ENCODE measurements around the gene NUAK2. TPM values are rescaled to one million over a fixed set of nuclear protein-coding genes. Genes with fewer than 3 reads are reported as not detected.

The NUAK2 gene
- total RNA-seq, 1 donor from 2014 or later: 0.74 TPM

- no peaks in the 10 kb centered on the region for H3K36me3 ChIP-seq
- no peaks in the 10 kb centered on the region for H3K9me3 ChIP-seq (replicated peaks)
- no peak for TF ChIP-seq CTCF (IDR thresholded peaks at IDR 0.05; ENCODE audit: borderline replicate concordance)
- no peak overlapping the region for H3K27ac ChIP-seq (replicated peaks)
- peaks cover 73% of the 10 kb centered on the region for H3K4me1 ChIP-seq
- H3K27me3 ChIP-seq (ENCODE audit: low read depth): peaks cover 2% of the 10 kb centered on the region
- no peak for DNase-seq
- H3K4me3 ChIP-seq: no peak overlapping the region
- intact Hi-C loops (cut with micrococcal nuclease): loop anchor here (10.0 kb wide), 1 partner anchor 113 kb away; no protein-coding TSS in a partner anchor
Measured at GRCh38 chr1:205258261-205258691, 63.3 kb downstream of the NUAK2 start.

- TF ChIP-seq CTCF (IDR thresholded peaks at IDR 0.05; ENCODE audit: borderline replicate concordance): no peak
- intact Hi-C loops (cut with micrococcal nuclease): loop anchor here (10.0 kb wide), 1 partner anchor 113 kb away; no protein-coding TSS in a partner anchor
- Histone ChIP-seq H3K36me3 (no peaks in the 10 kb centered on the region), H3K4me3 (no peak overlapping the region), H3K4me1 (peaks cover 70% of the 10 kb centered on the region), H3K27ac (replicated peaks) (no peak overlapping the region), H3K9me3 (replicated peaks) (no peaks in the 10 kb centered on the region), H3K27me3 (ENCODE audit: low read depth) (no peaks in the 10 kb centered on the region)
- no peak for DNase-seq
Measured at GRCh38 chr1:205257735-205258134, 63.8 kb downstream of the NUAK2 start.

- intact Hi-C loops (cut with micrococcal nuclease): loop anchor here (10.0 kb wide), 1 partner anchor 112 kb away; no protein-coding TSS in a partner anchor
- Histone ChIP-seq H3K36me3 (no peaks in the 10 kb centered on the region), H3K27ac (replicated peaks) (no peak overlapping the region), H3K4me1 (peaks cover 64% of the 10 kb centered on the region), H3K9me3 (replicated peaks) (no peaks in the 10 kb centered on the region), H3K27me3 (ENCODE audit: low read depth) (no peaks in the 10 kb centered on the region), H3K4me3 (no peak overlapping the region)
- no peak for DNase-seq
- no peak for TF ChIP-seq CTCF (IDR thresholded peaks at IDR 0.05; ENCODE audit: borderline replicate concordance)
Measured at GRCh38 chr1:205256951-205257625, 64.5 kb downstream of the NUAK2 start.

- H3K36me3 ChIP-seq: no peaks in the 10 kb centered on the region
- H3K9me3 ChIP-seq (replicated peaks): no peaks in the 10 kb centered on the region
- peak; percentile 90 for DNase-seq
- no peak overlapping the region for H3K4me3 ChIP-seq
- peak overlapping the region; percentile 13 for H3K27ac ChIP-seq (replicated peaks)
- intact Hi-C loops (cut with micrococcal nuclease): loop anchor here (10.0 kb wide), 1 partner anchor 111 kb away; no protein-coding TSS in a partner anchor
- H3K27me3 ChIP-seq (ENCODE audit: low read depth): no peaks in the 10 kb centered on the region
- TF ChIP-seq CTCF (IDR thresholded peaks at IDR 0.05; ENCODE audit: borderline replicate concordance): peak; percentile 97
- peaks cover 54% of the 10 kb centered on the region for H3K4me1 ChIP-seq
Measured at GRCh38 chr1:205255941-205256780, 65.4 kb downstream of the NUAK2 start.

Other genes starting within 250 kb of the NUAK2 start
- gene TMEM81, start 237.3 kb downstream of the NUAK2 start, total RNA-seq: 3.1 TPM
- 10.3 TPM for gene RBBP5, start 199.8 kb downstream of the NUAK2 start, total RNA-seq
- 6.3 TPM for gene DSTYK, start 110.0 kb downstream of the NUAK2 start, total RNA-seq
- gene TMCC2, start 93.8 kb downstream of the NUAK2 start, total RNA-seq: 2.5 TPM
- gene KLHDC8A, start 35.2 kb upstream of the NUAK2 start, total RNA-seq: 0.27 TPM
- not detected for gene LEMD1, start 100.3 kb upstream of the NUAK2 start, total RNA-seq
- gene BLACAT1, start 134.3 kb upstream of the NUAK2 start, total RNA-seq: not detected
- 179 TPM for gene CDK18, start 182.9 kb upstream of the NUAK2 start, total RNA-seq

Measured in left ventricle myocardium inferior (tissue), 1 donor.